Left renal pelvis (tissue), 4 donors: ENCODE results near the gene KIAA2012. TPM values are rescaled to one million over a fixed set of nuclear protein-coding genes. Genes with fewer than 3 reads are reported as not detected.

ENCODE experiments used
- DNase-seq, 4 donors: peaks; one replicate each; pipeline ENCODE4 v3.0.0-alpha.2; 2013; ENCODE audit warnings: low read depth in 4 of 4, low spot score in 3 of 4
- polyA plus RNA-seq, 4 donors: library from polyadenylated mRNA; unstranded; fragments of 120-200 nt; gene quantifications; one replicate each; pipeline ENCODE4 v1.2.1, GENCODE V29; 2013; ENCODE audit not compliant: insufficient read length in 4 of 4

KIAA2012 gene
- polyA plus RNA-seq, 4 donors, result 0.14 to 0.38 (median 0.17) TPM

DNA sequence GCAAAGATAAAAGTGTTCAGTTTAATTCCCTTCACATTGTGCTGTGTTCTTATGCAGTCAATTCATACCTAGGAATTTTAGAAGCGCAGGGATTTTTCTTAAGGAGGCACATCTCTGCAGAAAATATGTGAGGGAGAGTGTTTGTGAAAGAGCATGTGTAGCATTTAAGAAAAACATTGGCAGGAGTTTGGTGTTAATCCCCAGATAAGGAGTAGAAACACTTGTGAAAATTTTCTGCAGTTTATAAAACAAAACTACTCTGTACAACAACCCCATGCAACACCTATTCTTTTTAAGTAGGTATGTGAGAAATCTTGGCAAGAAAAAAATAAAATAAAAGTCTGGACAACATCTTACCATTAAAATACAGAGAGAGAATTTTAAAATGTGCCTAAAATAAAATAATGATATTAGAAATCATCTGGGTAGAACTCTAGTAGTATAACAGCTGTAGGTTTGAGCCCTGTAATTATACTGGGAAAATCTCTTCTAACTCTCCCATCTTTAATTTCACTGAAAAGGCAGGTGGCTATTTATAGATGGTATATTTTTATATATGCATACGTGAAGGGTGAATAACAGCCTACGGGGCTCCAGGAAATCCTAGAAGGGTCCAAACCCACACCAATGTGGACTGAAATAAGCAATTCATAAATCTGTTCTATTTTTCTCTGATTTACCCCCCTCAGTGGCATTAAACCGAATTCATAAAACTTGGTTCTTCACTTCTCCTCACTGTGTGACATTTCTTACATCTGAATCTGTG lies 32.8 kb upstream of the KIAA2012 start:
- DNase-seq, result no peak

DNA sequence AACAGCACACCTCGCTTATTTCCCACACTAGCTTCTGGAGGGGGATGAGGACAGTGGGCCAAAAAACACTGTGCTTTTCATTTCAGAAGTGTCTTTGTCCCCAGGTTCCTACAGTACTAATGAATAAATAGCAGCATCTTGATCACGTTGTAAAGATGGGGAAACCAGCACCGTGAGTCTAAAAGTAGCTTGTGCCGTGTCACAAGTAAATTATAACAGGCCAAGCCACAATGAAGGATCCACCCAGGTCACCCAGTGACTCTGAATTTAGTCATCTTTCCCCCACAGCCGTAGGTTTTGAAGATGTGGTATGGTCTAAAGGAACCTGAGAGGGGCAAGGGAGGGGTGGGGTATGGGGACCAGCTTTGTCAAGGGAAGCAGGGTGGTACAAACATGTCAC lies 30.6 kb upstream of the KIAA2012 start:
- DNase-seq, result no peak

DNA sequence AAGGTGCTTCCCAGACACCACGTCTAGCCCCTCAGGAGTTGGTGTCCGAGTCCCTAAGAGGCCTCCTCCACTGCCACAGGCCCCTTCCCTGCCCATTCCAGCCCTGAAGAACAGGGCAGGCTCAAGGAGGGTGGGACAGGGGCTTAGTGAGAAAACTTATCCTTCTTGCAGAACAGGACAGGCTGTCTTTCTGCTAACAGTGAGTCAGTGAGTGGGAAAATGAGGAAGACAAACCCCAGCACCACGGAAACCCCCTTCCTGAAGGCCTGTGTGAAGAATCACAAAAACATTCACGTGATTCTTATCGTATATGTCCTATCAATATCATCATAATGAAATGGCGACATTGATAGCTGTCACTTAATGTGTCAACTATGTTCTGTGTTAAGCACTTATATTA lies 29.6 kb upstream of the KIAA2012 start:
- no peak for DNase-seq

DNA sequence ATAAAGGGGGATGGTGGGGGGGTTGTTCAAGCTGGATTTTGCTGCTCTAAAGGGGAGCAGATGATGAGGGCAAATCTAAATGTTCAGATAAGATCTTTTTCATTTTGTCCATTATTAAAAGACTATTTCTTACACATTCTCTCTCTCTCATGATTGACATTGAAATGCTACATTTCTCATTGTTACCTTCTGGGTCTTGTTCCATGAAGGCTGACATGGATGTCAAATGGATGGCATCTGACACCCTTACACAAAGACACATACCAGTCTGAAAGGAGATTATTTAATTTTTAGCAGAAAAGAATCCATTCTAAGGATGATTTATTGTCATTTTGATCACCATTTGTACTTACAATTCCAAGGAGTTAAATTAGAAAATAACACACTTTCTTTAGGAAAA lies 28.3 kb upstream of the KIAA2012 start:
- no peak for DNase-seq

DNA sequence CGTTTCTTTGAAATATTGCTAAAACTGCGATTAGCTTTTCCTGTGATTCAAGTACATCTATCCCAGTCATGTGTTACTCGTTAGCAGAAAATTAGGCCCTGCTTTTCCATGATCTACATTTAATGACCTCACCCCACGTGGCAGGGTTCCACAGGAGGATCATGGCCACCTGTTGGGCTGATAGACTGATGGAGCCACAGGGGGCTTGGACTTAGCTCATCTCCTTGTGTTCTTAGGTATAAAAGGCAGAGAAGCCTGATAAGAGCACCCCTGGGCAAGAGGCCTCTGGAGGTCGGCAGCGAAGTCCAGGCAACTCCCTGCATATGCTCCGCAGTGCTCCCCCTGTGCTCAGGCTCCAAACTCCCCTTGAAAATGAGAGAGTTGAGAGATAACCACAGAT lies 26.5 kb upstream of the KIAA2012 start:
- DNase-seq, result no peak

DNA sequence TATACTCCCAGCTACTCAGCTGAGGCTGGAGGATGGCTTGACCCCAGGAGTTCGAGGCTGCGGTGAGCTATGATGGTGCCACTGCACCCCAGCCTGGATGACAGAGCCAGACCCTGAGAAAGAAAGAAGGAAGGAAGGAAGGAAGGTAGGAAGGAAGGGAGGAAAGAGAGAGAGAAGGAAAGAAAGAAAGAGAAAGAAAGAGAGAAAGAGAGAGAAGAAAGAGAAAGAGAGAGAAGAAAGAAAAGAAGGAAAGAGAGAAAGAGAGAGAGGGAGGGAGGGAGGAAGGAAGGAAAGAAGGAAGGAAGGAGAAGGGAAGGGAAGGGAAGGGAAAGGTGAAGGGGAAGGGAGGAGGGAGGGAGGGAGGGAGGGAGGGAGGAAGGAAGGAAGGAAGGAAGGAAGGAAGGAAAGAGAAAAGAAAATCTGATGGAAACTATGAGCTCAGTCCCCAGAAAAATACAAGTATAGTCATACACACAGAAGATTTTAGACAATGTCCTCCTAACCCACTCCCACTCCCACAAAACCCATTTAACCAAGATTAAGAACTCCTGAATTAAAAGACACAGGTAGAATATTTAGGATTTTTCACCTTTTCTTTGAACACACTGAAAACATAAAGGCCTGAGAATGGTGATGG lies 23.8 kb upstream of the KIAA2012 start:
- DNase-seq, result no peak

DNA sequence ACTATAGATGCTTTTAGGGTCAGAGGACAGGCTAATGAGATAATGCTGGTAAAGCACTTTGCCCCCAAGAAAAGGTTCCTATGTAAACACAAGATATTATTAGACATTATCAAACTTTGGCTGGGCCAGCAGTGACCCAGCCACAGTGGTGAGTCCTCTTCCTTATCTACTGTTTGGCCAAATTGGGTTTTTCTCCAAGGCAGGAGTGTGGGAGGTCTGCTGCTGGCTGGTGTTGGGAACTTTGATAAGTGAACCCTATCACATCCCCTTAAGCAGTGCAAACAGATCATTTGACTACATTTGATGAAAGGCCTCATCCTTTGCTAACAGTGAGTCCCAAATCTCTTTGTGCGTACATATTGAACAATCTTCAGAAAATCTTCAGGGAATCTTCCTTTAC lies 23.2 kb upstream of the KIAA2012 start:
- no peak for DNase-seq

DNA sequence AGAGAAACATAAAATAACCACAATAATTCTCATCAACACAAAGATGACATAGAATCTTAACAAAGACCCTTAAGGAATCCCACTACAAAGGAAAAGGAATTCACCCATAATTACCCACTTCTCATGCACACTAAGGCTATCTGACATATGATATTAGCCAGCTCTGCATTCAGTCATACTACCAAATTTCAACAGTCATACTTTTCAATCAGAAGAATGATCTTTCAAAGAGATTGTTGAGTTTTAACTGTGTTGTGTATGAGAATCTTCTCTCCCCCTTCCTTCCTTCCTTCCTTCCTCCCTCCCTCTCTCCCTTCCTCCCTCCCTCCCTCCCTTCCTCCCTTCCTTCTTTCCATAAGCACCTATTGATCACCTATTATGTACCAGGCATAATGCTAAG lies 22.4 kb upstream of the KIAA2012 start:
- DNase-seq, result no peak

DNA sequence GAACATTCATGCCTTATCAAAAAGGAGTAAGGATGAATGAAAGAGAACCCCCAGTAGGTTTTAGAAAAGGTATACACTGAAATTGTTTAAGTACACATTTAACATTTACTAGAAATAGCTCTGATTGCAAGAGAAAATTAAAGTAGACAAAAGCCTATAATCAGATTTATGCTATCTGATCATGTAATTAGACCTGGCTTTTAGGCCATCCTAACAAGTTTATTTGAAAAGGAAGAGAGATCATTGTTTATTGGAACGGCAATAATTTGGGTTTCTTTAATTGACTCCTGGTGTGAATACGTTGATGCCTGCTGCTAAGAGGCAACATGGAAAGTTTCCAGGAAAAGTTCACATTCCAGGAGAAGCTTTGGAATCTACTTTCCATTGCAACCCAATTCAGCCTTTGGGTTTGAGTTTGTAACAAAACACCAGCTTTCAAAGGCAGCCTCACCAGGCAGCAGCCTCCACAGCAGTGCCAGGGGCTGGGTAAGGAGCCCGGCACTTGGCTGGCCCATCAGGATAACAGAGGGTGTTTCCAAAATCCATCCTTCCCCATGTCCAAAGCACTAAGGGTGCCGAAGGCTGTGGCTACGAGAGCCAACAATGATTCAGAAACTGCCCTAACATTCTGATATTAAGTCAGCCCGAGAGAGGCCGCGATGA lies 21.4 kb upstream of the KIAA2012 start:
- DNase-seq, result no peak

DNA sequence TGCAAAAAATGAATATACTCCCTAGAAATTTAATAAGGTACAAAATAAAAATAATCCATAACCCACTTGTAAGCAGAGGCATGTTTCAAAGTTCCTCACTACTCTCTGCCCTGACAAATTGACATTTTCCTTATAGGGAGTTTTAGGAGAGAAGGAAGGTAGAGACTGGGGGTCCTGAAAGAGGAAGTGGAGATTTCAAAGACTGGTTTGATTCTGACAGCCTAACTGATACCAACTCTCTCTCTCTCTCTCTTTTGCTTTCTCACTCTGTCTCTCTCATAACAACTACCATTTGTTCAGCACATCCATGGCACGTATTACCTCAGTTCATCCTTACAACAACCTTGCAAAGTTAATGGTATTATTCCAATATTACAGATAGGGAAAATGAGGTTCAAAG lies 20.8 kb upstream of the KIAA2012 start:
- DNase-seq, result no peak

DNA sequence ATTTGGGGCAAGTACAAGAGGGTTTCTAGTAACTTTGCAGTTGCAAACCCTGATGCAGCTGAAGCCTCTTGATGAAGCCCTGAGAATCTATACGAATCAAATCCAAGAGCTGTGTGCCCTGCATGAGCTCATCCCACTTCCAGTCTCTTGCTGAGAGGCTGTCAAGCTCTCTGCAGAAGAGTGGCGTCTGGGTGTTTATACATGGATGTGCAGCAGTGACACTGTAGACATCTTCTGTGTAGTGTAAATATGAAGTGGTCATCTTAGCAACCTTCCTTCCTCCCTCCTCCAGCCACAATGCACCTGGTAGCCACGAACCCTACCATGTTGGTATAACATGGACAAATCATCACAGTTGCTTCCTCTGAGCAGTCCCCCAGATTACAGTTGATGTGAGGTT lies 18.4 kb upstream of the KIAA2012 start:
- no peak for DNase-seq

DNA sequence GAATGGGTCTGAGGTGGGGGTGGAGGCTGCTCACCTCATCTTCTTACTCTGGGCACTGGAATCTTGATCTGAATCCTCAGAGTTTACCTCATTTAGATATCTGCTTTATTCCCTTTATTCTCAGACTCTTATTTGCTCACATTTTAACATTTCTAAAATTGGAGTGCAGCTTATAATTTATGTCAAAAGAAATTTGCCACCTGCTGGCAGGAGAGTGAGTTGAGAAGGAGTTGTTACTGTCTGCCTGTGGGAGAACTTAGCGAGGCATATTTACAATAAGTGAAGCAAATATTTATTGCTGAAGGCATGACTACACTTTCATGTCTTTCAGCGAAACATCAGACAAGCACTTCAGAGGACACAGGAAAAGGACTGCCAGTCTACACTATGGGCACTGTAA lies 16.4 kb upstream of the KIAA2012 start:
- no peak for DNase-seq

DNA sequence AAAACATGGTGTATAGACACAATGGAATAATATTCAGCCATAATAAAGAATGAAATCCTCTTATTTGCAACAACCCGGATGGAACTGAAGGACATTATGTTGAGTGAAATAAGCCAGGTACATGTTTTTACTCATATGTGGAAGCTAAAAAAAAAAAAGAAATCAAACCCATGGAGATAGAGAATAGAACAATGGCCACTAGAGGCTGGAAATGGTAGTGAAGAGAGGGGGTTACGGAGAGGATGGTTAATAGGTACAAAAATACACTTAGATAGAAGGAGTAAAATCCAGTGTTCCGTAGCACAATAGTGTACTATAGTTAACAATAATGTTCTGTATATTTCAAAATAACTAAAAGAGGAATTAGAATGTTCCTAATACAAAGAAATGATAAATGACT lies 12.8 kb upstream of the KIAA2012 start:
- DNase-seq, result no peak

DNA sequence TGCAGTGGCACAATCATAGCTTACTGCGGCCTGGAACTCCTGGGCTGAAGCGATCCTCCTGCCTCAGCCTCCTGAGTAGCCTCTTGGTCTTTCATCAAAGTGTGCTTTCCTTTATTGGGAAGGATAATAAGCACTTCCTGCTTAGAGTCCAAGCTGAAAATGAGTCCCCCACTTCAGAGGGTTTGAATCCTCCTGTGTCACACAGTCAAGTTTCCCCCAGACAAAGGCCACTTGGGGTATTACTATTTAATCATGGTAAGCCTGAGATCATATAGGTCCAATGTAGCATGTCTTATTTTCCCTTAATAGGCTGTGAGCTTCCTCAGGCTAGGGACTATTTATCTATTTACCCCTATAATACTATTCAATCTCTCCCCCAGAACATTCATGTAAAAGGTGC lies 11.4 kb upstream of the KIAA2012 start:
- no peak for DNase-seq

DNA sequence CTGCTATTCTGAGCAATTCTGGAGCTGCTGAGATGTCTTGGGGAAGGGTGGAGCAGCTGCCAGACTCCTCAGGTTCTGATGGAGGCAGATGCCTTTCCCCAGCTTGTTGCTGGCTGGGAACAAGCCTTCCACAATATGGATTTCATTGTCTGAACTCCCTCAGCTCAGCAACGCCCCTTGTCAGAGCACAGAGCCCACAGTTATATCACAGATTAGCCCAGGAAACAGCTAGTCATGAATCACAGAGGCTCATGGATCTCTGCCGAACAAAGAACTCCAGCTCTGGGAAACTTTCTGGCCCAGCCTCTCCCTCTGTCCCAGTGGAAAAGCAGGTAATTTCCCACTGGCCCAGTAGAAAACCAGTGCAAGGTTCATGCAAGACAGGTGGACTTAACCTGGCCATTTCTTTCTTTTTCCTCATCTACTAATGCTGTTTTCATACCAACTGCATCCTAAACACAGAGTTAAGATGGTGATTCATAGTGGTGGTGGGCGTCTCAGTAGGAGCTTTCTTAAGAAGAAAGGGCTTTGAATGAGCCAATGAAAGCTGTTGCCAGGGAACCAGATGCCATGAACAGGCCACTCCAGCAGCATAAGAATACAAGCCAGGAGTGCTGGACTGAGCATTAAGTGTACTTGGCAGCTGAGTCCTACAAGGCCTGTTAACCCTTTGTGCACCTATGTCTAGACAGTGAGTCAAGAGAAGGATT lies 8.7 kb upstream of the KIAA2012 start:
- no peak for DNase-seq

DNA sequence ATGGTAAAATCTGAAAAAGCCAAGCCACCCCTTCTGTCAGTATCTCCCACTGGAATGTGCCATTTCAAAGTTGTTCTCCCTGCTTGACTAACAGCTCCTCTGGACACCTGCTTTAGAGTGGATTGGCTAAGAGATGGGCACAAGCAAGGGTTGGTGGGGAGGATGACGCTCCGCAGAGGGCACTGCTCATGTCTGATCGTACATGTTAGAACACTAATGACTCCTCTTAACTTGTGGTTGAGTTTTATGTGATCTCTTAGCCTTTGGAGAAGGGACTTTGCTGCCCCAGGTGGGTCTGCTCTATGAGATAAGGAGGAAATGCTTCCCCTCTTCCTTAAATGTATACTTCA lies 8.2 kb upstream of the KIAA2012 start:
- no peak for DNase-seq

DNA sequence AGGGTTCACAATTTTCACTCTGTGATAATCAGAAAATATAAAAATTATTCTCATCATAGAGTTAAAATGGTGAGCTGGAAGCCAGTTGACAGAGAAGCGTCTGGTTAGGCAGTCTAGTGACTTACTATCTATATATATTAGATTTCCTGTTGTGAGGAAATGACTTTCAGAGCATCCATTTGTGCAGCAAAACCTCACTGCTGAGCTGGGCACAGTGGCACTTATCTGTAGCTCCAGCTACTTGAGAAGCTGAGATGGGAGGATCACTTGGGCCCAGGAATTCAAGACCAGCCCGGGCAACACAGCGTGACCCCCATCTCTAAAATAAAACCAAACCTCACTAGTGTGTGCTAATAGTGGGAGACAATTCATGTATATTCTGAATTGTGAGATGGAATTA lies 7.2 kb upstream of the KIAA2012 start:
- no peak for DNase-seq

DNA sequence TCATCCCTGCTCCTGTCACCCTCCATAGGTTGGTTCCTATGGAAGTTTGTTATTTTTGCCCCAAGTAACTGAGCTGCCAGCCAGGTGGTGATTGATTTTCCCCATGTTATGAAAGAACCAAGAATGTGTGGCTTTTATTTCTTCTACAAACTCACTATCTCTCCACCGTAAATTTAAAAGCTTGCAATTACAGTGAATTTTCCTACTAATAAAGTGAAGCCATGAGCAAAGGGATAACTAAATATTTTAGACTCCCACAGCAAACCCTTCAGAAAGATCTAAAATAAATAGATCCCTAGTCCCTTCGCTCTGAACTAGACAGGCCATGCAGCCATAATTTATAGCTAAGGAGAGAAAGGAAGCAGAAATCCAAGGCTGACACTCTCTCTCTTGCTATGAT lies 6.2 kb upstream of the KIAA2012 start:
- no peak for DNase-seq

DNA sequence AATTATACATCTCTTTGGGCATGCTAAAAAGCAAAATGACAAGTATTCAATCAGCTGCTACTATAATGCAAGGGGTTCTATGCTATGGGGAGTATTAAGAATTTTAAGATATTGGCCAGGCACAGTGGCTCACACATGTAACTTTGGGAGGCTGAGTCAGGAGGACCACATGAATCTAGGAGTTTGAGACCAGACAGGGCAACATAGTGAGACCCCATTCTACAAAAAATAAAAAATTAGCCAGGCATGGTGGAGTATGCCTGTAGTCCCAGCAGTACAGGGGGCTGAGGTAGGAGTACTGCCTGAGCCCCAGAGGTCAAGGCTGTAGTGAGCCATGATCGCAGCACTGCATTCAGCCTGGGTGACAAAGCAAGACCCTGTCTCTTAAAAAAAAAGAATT lies 5.5 kb upstream of the KIAA2012 start:
- DNase-seq, result no peak

DNA sequence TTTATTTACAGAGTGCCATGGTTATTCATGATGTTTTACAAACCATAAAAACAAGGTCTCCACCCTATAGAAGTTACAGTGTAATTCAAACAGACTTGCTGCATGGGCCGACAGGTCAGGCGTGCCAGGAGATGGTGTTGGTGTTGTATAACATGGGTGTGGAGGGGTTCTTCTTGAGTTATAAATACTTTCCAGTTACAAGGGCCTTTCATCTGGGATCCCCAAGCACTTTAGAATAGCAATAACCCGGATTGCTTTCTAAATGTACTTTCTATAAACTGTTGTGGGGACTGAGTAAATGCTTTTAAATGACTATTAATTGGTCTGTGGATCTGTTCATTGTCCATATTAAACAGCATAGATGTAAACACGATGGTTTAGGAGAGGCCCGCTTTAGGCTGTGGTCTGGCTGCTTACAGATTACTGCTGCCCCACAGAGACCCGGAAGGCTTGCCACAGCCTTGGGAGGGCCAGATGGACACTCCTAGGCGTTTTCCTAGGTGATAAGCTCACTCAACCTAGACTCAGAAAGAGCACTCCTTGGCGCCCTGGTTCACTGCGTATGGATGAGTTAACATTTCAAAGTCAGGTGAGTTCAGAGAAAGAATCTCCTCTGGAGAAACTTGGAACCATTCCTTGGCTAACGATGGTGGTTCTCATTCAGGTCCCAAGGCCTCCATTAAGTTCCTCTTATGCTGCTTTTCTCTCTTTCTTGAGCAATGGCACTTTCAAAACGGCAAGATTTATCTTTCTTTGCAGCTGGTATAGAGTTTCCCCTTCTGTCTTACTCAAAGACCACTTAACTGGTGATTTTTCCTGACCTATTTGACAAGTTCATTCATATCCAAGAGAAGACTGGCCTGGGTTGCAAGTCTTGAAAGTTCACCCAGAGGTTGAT lies 3.6 kb upstream of the KIAA2012 start:
- no peak for DNase-seq

DNA sequence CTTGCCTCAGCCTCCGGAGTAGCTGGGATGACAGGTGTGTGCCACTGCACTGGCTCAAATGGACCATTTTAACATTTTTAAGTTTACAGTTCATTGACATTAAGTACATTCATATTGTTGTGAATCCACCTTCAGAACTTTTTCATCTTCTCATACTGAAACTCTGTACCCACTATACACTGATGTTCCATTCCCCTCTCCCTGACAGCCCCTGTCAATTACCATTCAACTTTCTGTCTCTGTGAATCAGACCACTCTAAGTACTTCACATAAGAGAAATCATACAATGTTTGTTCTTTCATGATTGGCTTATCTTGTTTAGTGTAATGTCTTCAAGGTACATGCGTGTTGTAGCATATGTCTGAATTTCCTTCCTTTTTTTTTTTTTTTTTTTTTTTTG lies 1.9 kb upstream of the KIAA2012 start:
- DNase-seq, result no peak
